GM11168 (cell line): Measurements from ENCODE around the gene DRC1.

Experiments used
- in situ Hi-C: fragments of 300-500 bp; cut with MboI; formaldehyde crosslinking; loops from one replicate; pipeline ENCODE4 v1.12.0; 2022; ENCODE audit warnings: low sequenced_read_pairs; ENCODE audit not compliant: unreplicated experiment

Gene DRC1

GRCh38 chr2:26487192-26487591 is 85.5 kb downstream of the DRC1 start:
- in situ Hi-C loops, result no loop called here

GRCh38 chr2:26488463-26489212 is 86.9 kb downstream of the DRC1 start:
- in situ Hi-C loops, result no loop called here

- in situ Hi-C loops, result no loop called here
Observed at GRCh38 chr2:26489213-26489850, 87.6 kb downstream of the DRC1 start.

- in situ Hi-C loops, result no loop called here
Observed at GRCh38 chr2:26491563-26492167, 89.9 kb downstream of the DRC1 start.

- in situ Hi-C loops, result no loop called here
Observed at GRCh38 chr2:26492749-26493515, 91.2 kb downstream of the DRC1 start.

GRCh38 chr2:26493566-26493965 is 91.8 kb downstream of the DRC1 start:
- in situ Hi-C loops, result no loop called here

- in situ Hi-C loops, result no loop called here
Observed at GRCh38 chr2:26494199-26494598, 92.5 kb downstream of the DRC1 start.

GRCh38 chr2:26494891-26495290 is 93.2 kb downstream of the DRC1 start:
- in situ Hi-C loops, result no loop called here

- in situ Hi-C loops, result no loop called here
Observed at GRCh38 chr2:26495705-26496297, 94.1 kb downstream of the DRC1 start.

GRCh38 chr2:26500406-26500805 is 98.7 kb downstream of the DRC1 start:
- in situ Hi-C loops, result loop anchor here (5.0 kb wide), 1 partner anchor 82 kb away; no protein-coding TSS in a partner anchor

- in situ Hi-C loops, result loop anchor here (5.0 kb wide), 1 partner anchor 79 kb away; no protein-coding TSS in a partner anchor
Observed at GRCh38 chr2:26503231-26503880, 101.6 kb downstream of the DRC1 start.

GRCh38 chr2:26504002-26504401 is 102.3 kb downstream of the DRC1 start:
- in situ Hi-C loops, result loop anchor here (5.0 kb wide), 1 partner anchor 78 kb away; no protein-coding TSS in a partner anchor

GRCh38 chr2:26506279-26506678 is 104.6 kb downstream of the DRC1 start:
- in situ Hi-C loops, result no loop called here
